D341Med (cell line): Measurements from ENCODE around the gene CYP1B1.
"Not testable (repeated sequence)": the region's sequence is repeated elsewhere in the genome, so short reads cannot be mapped to it uniquely, and the experiment has no call there.

Source experiments
- DNase-seq: peaks from one replicate; pipeline ENCODE4 v3.0.0; 2012; ENCODE audit warnings: low spot score

The CYP1B1 gene

GRCh38 chr2:38075507-38076151, at the start of gene CYP1B1:
TSS of gene CYP1B1 (minus strand) at chr2:38076151. CDS start at chr2:38075388, 763 bp downstream.
- no peak for DNase-seq

- DNase-seq, result no peak
Measured at GRCh38 chr2:38125007-38125406, 49.1 kb upstream of the CYP1B1 start.

- no peak for DNase-seq
Measured at GRCh38 chr2:38123911-38124310, 48.0 kb upstream of the CYP1B1 start.

GRCh38 chr2:38122344-38122743, 46.4 kb upstream of the CYP1B1 start:
- no peak for DNase-seq

GRCh38 chr2:38121481-38121880, 45.5 kb upstream of the CYP1B1 start:
- DNase-seq, result no peak

GRCh38 chr2:38120829-38121228, 44.9 kb upstream of the CYP1B1 start:
- DNase-seq, result no peak

GRCh38 chr2:38120264-38120592, 44.3 kb upstream of the CYP1B1 start:
- no peak for DNase-seq

- no peak for DNase-seq
Measured at GRCh38 chr2:38116762-38117161, 40.8 kb upstream of the CYP1B1 start.

- peak; percentile 81 for DNase-seq
Measured at GRCh38 chr2:38115216-38116032, 39.5 kb upstream of the CYP1B1 start.

GRCh38 chr2:38113981-38114708, 38.2 kb upstream of the CYP1B1 start:
- no peak for DNase-seq

- DNase-seq, result no peak
Measured at GRCh38 chr2:38113051-38113450, 37.1 kb upstream of the CYP1B1 start.

GRCh38 chr2:38111350-38111749, 35.4 kb upstream of the CYP1B1 start:
- not testable (repeated sequence) for DNase-seq

- no peak for DNase-seq
Measured at GRCh38 chr2:38109732-38110181, 33.8 kb upstream of the CYP1B1 start.

GRCh38 chr2:38108907-38109731, 33.2 kb upstream of the CYP1B1 start:
- DNase-seq, result no peak

GRCh38 chr2:38107738-38108410, 31.9 kb upstream of the CYP1B1 start:
- no peak for DNase-seq

- no peak for DNase-seq
Measured at GRCh38 chr2:38106405-38107094, 30.6 kb upstream of the CYP1B1 start.

GRCh38 chr2:38105922-38106321, 30.0 kb upstream of the CYP1B1 start:
- DNase-seq, result no peak

- DNase-seq, result no peak
Measured at GRCh38 chr2:38104598-38104997, 28.6 kb upstream of the CYP1B1 start.

GRCh38 chr2:38100328-38100727, 24.4 kb upstream of the CYP1B1 start:
- no peak for DNase-seq

GRCh38 chr2:38099099-38100028, 23.4 kb upstream of the CYP1B1 start:
- DNase-seq, result no peak
